Daoy (cell line): ENCODE data around the gene SZRD1. TPM values are rescaled to one million over a fixed set of nuclear protein-coding genes. Genes with fewer than 3 reads are reported as not detected.
"Not testable (repeated sequence)": the region's sequence is repeated elsewhere in the genome, so short reads cannot be mapped to it uniquely, and the experiment has no call there.

ENCODE experiments used
- DNase-seq: peaks from one replicate; pipeline ENCODE4 v3.0.0-alpha.2; 2015; ENCODE audit warnings: low read depth
- total RNA-seq: library from RNA; depleted of rRNA; stranded (reverse); fragments of >200 nt; shearing (Covaris generic); gene quantifications from 2 replicates; pipeline ENCODE4 v1.2.3, GENCODE V29; 2014; rRNA removed

Gene SZRD1
- 61.0 and 77.7 TPM in 2 replicates for total RNA-seq

- DNase-seq: peak; percentile 100
Measured at GRCh38 chr1:16366722-16367257, at the start of gene SZRD1. SZRD1 (plus strand) TSS chr1:16367242; CDS start chr1:16367258, 16 bp downstream.

- no peak for DNase-seq
Measured at GRCh38 chr1:16318555-16318954, 48.5 kb upstream of the SZRD1 start.

- no peak for DNase-seq
Measured at GRCh38 chr1:16321176-16321867, 45.7 kb upstream of the SZRD1 start.

- peak; percentile 76 for DNase-seq
Measured at GRCh38 chr1:16324456-16324890, 42.6 kb upstream of the SZRD1 start.

GRCh38 chr1:16326833-16327404 is 40.1 kb upstream of the SZRD1 start:
- DNase-seq: no peak

GRCh38 chr1:16334655-16335340 is 32.2 kb upstream of the SZRD1 start:
- DNase-seq: no peak

GRCh38 chr1:16338961-16339360 is 28.1 kb upstream of the SZRD1 start:
- no peak for DNase-seq

- no peak for DNase-seq
Measured at GRCh38 chr1:16340673-16341072, 26.4 kb upstream of the SZRD1 start.

- no peak for DNase-seq
Measured at GRCh38 chr1:16342331-16343062, 24.5 kb upstream of the SZRD1 start.

- not testable (repeated sequence) for DNase-seq
Measured at GRCh38 chr1:16343276-16343675, 23.8 kb upstream of the SZRD1 start.

GRCh38 chr1:16348414-16349182 is 18.4 kb upstream of the SZRD1 start:
- no peak for DNase-seq

GRCh38 chr1:16349847-16350406 is 17.1 kb upstream of the SZRD1 start:
- DNase-seq: no peak

- DNase-seq: peak; percentile 25
Measured at GRCh38 chr1:16351456-16351993, 15.5 kb upstream of the SZRD1 start.

GRCh38 chr1:16351994-16352841 is 14.8 kb upstream of the SZRD1 start, which contains the start of gene FBXO42:
FBXO42 (minus strand) TSS chr1:16352480; CDS start chr1:16315418, 37,062 bp downstream.
- DNase-seq: peak; percentile 98

GRCh38 chr1:16352842-16353535 is 14.1 kb upstream of the SZRD1 start:
- no peak for DNase-seq

- no peak for DNase-seq
Measured at GRCh38 chr1:16354619-16355018, 12.4 kb upstream of the SZRD1 start.

GRCh38 chr1:16356867-16357266 is 10.2 kb upstream of the SZRD1 start:
- DNase-seq: no peak

- not testable (repeated sequence) for DNase-seq
Measured at GRCh38 chr1:16365146-16365498, 1.9 kb upstream of the SZRD1 start.
